Measurements from ENCODE around the gene ZMAT5. TPM values are rescaled to one million over a fixed set of nuclear protein-coding genes. Genes with fewer than 3 reads are reported as not detected.

The ZMAT5 gene
- total and polyA plus RNA-seq, 2 of the 13 experiments (the other 11 are each of a cell fraction or from before 2014, with no cell fraction given) = 20.7 to 27.8 TPM

GRCh38 chr22:29727131-29727523 is 39.7 kb downstream of the ZMAT5 start (continued):
- TF ChIP-seq PRDM15 (CRISPR knock-in tag; IDR thresholded peaks at IDR 0.05) (no peak), ZNF713 (CRISPR knock-in tag; IDR thresholded peaks at IDR 0.05) (no peak), HOXA9 (CRISPR knock-in tag; IDR thresholded peaks at IDR 0.05; ENCODE audit: borderline replicate concordance) (no peak), ZBTB44 (CRISPR knock-in tag; IDR thresholded peaks at IDR 0.05) (no peak), STAG1 (CRISPR knock-in tag; IDR thresholded peaks at IDR 0.05) (peak; percentile 85), SP5 (CRISPR knock-in tag; IDR thresholded peaks at IDR 0.05; ENCODE audit: borderline replicate concordance, low read depth) (no peak), ZNF121 (CRISPR knock-in tag; IDR thresholded peaks at IDR 0.05) (0 out of 2 replicates have a peak, but pooled peaks have one; percentile 11), ZBTB8A (CRISPR knock-in tag; IDR thresholded peaks at IDR 0.05; ENCODE audit: borderline replicate concordance, low read depth) (no peak), CEBPG (CRISPR knock-in tag; IDR thresholded peaks at IDR 0.05) (peak; percentile 45; the same call in 1 of the 2 replicates), NFRKB (IDR thresholded peaks at IDR 0.05) (no peak), CERS6 (CRISPR knock-in tag; IDR thresholded peaks at IDR 0.05) (no peak), RFXANK (CRISPR knock-in tag; IDR thresholded peaks at IDR 0.05) (no peak), MYC (CRISPR knock-in tag; IDR thresholded peaks at IDR 0.05; ENCODE audit: borderline replicate concordance) (peak; percentile 51; the same call in 1 of the 2 replicates)
- TF ChIP-seq, protein P1, sequence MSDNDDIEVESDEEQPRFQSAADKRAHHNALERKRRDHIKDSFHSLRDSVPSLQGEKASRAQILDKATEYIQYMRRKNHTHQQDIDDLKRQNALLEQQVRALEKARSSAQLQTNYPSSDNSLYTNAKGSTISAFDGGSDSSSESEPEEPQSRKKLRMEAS (IDR thresholded peaks at IDR 0.05) = 0 out of 2 replicates have a peak, but pooled peaks have one; percentile 25
- TF ChIP-seq, protein P2, sequence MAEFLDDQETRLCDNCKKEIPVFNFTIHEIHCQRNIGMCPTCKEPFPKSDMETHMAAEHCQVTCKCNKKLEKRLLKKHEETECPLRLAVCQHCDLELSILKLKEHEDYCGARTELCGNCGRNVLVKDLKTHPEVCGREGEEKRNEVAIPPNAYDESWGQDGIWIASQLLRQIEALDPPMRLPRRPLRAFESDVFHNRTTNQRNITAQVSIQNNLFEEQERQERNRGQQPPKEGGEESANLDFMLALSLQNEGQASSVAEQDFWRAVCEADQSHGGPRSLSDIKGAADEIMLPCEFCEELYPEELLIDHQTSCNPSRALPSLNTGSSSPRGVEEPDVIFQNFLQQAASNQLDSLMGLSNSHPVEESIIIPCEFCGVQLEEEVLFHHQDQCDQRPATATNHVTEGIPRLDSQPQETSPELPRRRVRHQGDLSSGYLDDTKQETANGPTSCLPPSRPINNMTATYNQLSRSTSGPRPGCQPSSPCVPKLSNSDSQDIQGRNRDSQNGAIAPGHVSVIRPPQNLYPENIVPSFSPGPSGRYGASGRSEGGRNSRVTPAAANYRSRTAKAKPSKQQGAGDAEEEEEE (CRISPR knock-in tag; IDR thresholded peaks at IDR 0.05; ENCODE audit: borderline replicate concordance) = no peak
- TF ChIP-seq, protein P3, sequence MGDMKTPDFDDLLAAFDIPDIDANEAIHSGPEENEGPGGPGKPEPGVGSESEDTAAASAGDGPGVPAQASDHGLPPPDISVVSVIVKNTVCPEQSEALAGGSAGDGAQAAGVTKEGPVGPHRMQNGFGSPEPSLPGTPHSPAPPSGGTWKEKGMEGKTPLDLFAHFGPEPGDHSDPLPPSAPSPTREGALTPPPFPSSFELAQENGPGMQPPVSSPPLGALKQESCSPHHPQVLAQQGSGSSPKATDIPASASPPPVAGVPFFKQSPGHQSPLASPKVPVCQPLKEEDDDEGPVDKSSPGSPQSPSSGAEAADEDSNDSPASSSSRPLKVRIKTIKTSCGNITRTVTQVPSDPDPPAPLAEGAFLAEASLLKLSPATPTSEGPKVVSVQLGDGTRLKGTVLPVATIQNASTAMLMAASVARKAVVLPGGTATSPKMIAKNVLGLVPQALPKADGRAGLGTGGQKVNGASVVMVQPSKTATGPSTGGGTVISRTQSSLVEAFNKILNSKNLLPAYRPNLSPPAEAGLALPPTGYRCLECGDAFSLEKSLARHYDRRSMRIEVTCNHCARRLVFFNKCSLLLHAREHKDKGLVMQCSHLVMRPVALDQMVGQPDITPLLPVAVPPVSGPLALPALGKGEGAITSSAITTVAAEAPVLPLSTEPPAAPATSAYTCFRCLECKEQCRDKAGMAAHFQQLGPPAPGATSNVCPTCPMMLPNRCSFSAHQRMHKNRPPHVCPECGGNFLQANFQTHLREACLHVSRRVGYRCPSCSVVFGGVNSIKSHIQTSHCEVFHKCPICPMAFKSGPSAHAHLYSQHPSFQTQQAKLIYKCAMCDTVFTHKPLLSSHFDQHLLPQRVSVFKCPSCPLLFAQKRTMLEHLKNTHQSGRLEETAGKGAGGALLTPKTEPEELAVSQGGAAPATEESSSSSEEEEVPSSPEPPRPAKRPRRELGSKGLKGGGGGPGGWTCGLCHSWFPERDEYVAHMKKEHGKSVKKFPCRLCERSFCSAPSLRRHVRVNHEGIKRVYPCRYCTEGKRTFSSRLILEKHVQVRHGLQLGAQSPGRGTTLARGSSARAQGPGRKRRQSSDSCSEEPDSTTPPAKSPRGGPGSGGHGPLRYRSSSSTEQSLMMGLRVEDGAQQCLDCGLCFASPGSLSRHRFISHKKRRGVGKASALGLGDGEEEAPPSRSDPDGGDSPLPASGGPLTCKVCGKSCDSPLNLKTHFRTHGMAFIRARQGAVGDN (CRISPR knock-in tag; IDR thresholded peaks at IDR 0.05) = peak; percentile 36; the same call in 1 of the 2 replicates
- TF ChIP-seq, protein P4, sequence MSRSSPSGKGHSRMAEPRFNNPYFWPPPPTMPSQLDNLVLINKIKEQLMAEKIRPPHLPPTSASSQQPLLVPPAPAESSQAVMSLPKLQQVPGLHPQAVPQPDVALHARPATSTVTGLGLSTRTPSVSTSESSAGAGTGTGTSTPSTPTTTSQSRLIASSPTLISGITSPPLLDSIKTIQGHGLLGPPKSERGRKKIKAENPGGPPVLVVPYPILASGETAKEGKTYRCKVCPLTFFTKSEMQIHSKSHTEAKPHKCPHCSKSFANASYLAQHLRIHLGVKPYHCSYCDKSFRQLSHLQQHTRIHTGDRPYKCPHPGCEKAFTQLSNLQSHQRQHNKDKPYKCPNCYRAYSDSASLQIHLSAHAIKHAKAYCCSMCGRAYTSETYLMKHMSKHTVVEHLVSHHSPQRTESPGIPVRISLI (CRISPR knock-in tag; IDR thresholded peaks at IDR 0.05; ENCODE audit: borderline replicate concordance) = no peak
